H1 (cell line): Measurements from ENCODE around the gene TRAIP.

Experiments
- TAF1 ChIP-seq: IDR thresholded peaks from 2 replicates; pipeline ENCODE4 v1.6.1; 2011; ENCODE audit warnings: mild to moderate bottlenecking, low read depth, low read length
- TF ChIP-seq, protein P1 (sequence below), 3 experiments: IDR thresholded peaks; 1 replicate in 2 of 3; 2 replicates in 1 of 3; pipeline versions ENCODE4 v1.5.1 to v1.6.1; 2011; ENCODE audit warnings: low read length in 3 of 3, mild to moderate bottlenecking in 3 of 3, inconsistent platforms in 2 of 3, low read depth in 1 of 3, moderate library complexity in 1 of 3; ENCODE audit not compliant: insufficient read depth in 1 of 3; ENCODE audit errors: control extremely low read depth in 1 of 3

DNA sequence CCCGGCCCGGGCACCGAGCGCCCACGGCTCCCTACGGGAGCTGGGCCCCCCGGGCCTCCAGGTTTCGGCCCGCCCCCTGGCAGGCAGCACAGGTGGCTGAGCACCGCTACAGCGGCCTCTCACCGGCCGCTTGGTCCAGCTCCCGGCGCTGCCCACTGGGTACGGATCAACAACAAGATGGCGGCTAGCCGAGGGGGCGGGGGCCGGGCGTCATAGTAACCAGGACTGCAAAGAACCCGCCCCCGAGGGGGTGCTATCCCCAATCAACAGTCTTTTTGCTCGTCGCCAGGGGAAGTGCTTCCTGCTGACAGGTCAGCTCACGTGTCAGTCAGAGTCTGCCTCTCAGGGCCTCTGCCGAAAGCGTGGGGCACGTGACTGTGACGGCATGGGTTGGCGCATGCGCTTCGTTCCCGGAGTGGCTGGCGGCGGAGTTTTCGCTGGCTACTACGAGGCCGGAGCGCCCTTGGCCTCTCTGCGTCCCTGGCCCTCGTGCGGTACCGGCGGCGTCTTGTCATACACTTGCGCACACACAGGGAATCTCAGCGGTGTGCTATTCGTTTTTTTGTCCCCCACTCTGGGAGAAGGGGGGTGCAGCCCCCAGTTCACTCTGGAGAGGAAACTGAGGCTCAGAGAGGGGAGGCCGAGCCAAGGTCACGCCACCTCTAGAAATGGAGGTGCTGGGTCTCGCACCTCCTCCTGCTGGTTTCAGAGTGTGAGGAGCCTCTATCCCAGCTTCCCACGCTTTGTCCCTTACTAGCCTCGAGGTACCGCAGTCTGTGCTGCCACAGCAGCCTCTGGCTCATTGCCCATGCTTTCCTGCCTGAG lies 69.8 kb downstream of the TRAIP start, which contains the start of gene IP6K1:
- TF ChIP-seq, protein P1, sequence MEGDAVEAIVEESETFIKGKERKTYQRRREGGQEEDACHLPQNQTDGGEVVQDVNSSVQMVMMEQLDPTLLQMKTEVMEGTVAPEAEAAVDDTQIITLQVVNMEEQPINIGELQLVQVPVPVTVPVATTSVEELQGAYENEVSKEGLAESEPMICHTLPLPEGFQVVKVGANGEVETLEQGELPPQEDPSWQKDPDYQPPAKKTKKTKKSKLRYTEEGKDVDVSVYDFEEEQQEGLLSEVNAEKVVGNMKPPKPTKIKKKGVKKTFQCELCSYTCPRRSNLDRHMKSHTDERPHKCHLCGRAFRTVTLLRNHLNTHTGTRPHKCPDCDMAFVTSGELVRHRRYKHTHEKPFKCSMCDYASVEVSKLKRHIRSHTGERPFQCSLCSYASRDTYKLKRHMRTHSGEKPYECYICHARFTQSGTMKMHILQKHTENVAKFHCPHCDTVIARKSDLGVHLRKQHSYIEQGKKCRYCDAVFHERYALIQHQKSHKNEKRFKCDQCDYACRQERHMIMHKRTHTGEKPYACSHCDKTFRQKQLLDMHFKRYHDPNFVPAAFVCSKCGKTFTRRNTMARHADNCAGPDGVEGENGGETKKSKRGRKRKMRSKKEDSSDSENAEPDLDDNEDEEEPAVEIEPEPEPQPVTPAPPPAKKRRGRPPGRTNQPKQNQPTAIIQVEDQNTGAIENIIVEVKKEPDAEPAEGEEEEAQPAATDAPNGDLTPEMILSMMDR (IDR thresholded peaks at IDR 0.05; ENCODE audit: control extremely low read depth in 1 of 3, insufficient read depth in 1 of 3, low read depth in 1 of 3, low read length in 3 of 3): no peak
- TF ChIP-seq TAF1: peak; percentile 69
